HL-60 (cell line): Measurements from ENCODE around the gene CNTNAP3.
"Not testable (repeated sequence)": the region's sequence is repeated elsewhere in the genome, so short reads cannot be mapped to it uniquely, and the experiment has no call there.

Experiments used
- DNase-seq, 2 experiments: peaks; one replicate each; pipeline ENCODE4 v3.0.0-alpha.2; 2010 to 2020; ENCODE audit warnings: low read depth in 1 of 2, low spot score in 1 of 2
- H3K27ac ChIP-seq: fragments of 250-450 bp; sonication (Bioruptor Pico); replicated peaks from 2 replicates; pipeline ENCODE4 v1.5.1; 2020; ENCODE audit warnings: mild to moderate bottlenecking, moderate library complexity
- H3K27me3 ChIP-seq: fragments of 250-450 bp; sonication (Bioruptor Pico); 2 replicates; pipeline ENCODE4 v1.5.1; 2021; ENCODE audit warnings: mild to moderate bottlenecking, moderate library complexity; ENCODE audit not compliant: insufficient read depth, poor library complexity, severe bottlenecking
- H3K4me3 ChIP-seq: replicated peaks from 2 replicates; pipeline ENCODE4 v1.5.1; 2011; ENCODE audit warnings: mild to moderate bottlenecking, control low read depth, low read length; ENCODE audit not compliant: insufficient read depth

The CNTNAP3 gene

DNA sequence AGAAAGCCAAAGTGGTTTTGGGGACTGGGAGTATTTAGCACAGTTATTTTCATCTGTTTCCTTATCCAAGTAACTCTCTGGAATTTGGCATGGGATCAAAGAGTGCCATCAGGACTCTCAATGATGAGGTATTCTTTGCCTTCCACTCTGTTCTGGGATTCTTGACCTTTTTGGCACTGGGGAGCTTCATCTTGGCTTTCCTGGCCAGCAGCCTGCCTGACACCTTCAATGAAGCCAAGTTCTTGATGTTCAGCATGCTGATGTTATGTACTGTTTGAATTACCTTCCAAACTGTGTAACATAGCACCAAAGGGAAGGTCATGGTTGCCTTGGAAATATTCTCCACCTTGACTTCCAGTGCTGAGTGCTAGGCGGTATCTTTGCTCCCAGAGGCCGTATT is 248.8 kb downstream of the CNTNAP3 start:
- H3K4me3 ChIP-seq, H3K27ac ChIP-seq, H3K27me3 ChIP-seq, DNase-seq: not testable (repeated sequence)

DNA sequence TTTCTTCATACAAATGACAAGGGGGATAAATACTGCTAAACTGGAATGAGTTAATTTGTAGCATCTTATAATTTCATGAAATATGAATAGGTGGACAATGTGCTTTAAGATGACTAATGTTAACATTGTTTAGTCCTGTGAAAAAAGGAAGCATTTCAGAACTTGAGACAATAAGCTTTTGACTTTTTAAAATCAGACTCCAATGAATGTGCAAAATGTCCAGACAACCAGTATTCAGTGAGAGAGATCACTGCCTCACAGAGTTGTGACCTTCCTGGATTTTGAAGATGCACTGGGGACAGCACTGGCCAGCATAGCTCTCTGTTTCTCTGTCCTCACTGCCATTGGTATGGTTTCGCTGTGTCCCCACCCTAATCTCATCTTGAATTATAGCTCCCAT is 249.7 kb downstream of the CNTNAP3 start:
- H3K4me3 ChIP-seq, H3K27me3 ChIP-seq, DNase-seq, H3K27ac ChIP-seq: not testable (repeated sequence)

DNA sequence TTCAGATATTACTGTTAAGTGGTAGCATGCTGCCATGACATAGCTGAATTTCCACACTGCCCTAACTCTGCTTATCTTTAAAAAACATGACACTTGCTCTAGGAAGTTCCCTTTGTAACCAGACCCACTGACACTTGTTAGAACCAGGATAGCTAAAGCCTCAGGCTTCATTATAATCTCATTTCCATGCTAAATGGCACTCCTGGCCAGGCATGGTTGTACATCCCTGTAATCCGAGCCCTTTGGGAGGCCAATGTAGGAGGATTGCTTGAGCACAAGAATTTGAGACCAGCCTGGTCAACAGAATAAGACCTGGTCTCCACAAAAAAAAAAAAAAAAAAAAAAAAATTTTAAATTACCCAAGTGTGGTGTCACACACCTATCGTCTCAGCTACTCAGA is 254.1 kb downstream of the CNTNAP3 start:
- H3K27me3 ChIP-seq: not testable (repeated sequence)

DNA sequence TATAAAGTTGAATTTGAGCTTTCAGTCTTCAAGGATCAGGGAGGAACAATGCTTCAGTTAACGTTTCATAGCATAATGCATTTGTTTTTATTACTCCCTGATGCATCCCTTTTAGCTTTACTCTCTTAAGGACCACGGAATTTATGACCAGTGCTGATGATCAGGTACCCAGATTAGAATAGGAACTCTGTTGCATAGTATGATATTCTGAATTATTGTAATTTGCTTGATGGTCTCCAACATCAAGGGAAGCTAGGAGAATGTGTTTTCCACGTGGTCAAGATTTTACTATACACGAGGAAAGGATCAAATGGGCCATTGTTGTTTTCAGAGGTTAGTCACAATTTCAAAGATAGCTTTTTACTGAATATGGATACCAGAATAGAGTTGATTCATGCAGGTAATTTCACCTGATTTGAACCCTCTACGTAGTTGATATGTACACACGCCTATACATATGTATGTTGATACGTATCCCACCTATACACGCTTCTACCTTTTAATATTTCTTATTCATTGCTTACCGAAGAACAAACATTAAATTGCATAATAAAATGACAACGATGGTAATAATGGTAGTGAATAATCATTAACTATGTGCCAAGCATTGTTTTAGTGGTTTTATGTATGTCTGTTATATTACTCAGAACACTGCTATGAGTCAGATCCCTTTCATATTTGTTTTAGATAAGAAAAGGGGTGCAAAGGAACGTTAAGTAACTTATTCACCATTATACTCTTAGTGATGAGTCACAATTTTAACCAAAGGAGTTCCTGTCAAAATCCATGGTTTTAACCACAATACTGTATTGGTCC is 257.6 kb downstream of the CNTNAP3 start:
- not testable (repeated sequence) for H3K27me3 ChIP-seq, H3K4me3 ChIP-seq, H3K27ac ChIP-seq
- DNase-seq: peak in 1 of 2 experiments; percentile 7

More for the DNA sequence above, 254.1 kb downstream of the CNTNAP3 start:
- H3K4me3 ChIP-seq, DNase-seq, H3K27ac ChIP-seq: not testable (repeated sequence)

DNA sequence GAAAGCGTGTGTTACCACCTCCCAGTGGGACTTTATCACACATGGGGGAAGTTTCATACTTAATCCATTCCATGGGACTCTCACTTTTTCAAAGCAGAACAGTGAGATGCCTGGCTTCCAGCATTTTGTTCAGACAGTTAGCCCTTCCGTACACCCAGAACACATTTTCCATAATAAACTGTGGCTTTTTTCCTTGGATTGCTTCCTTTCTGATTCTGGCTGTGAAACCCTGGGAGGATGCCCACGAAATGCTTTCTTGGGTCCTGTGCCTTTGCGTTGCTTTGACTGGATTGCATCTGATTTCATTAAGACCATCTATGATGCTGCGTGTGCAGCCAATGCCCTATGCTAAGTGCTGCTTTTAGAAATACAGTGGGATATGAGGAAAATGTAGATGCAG is 259.1 kb downstream of the CNTNAP3 start:
- H3K4me3 ChIP-seq, H3K27me3 ChIP-seq, H3K27ac ChIP-seq, DNase-seq: not testable (repeated sequence)

DNA sequence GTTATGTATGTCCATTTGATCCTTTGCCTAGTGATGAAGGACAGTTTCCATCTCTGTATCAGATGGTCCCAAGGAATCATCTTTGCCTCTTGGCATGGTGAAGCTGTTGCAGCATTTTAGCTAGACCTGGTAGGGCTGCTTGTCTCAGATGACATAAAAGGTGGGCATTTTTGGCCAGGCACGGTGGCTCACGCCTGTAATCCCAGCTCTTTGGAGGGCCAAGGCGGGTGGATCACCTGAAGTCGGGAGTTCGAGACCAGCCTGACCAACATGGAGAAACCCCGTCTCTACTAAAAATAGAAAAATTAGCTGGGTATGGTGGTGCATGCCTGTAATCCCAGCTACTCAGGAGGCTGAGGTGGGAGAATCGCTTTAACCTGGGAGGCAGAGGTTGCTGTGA is 259.8 kb downstream of the CNTNAP3 start:
- not testable (repeated sequence) for H3K27ac ChIP-seq, DNase-seq, H3K4me3 ChIP-seq, H3K27me3 ChIP-seq

DNA sequence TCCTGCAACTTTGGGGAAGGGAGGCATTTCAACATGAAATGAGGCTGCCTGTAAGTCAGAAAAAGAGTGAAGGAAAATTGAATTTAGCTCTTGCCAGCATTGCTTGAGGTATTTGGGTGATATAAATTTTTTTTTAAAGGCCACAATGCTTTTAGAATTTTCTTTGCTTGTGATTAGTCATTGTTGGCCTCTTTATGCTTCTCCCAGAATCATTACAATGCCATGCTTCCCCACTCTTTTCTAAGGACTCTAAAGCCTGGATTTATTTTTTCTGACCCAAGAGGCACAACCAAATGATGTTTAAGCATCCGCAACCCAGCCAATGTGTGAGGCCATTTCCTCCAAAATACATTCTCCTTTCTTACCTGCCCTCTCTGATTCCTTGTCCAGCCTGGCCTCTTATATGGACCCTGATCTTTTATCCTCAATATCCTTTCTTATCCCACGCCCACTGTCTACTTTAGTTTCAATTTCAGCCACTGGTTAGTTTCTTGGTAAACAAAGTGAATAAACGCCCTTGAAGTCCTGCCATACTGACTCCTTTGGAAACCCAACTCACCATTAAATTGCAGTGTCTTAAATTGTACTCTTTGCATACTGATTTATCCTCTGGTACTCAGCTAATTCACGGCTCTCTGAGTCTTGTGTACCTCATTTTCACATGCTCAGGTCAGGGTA is 261.9 kb downstream of the CNTNAP3 start:
- H3K27ac ChIP-seq, H3K27me3 ChIP-seq, H3K4me3 ChIP-seq, DNase-seq: not testable (repeated sequence)
